ENCODE results near the gene ZNF714.

The ZNF714 gene

DNA sequence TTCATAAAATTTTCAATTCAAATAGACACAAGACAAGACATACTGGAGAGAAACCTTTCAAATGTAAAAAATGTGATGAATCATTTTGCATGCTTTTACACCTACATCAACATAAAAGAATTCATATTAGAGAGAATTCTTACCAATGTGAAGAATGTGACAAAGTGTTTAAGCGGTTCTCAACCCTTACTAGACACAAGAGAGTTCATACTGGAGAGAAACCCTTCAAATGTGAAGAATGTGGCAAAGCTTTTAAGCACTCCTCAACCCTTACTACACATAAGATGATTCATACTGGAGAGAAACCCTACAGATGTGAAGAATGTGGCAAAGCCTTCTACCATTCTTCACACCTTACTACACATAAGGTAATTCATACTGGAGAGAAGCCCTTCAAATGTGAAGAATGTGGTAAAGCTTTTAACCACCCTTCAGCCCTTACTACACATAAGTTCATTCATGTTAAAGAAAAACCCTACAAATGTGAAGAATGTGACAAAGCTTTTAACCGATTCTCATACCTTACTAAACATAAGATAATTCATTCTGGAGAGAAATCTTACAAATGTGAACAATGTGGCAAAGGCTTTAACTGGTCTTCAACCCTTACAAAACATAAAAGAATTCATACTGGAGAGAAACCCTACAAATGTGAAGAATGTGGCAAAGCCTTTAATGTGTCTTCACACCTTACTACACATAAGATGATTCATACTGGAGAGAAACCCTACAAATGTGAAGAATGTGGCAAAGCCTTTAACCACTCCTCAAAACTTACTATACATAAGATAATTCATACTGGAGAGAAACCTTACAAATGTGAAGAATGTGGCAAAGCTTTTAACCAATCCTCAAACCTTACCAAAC lies 35.3 kb downstream of the ZNF714 start:
- Histone ChIP-seq H4K20me1 (ENCODE audit: low read depth, low read length) (no peaks in the 10 kb centered on the region), H3K4me2 (ENCODE audit: low read depth, low read length, poor library complexity, severe bottlenecking) (no peak overlapping the region), H3K36me3 (ENCODE audit: low read length) (peaks cover 35% of the 10 kb centered on the region), H3K9ac (ENCODE audit: low read length) (no peak overlapping the region), H3K27me3 (ENCODE audit: low read length) (no peaks in the 10 kb centered on the region), H3K9me3 (ENCODE audit: insufficient read depth, low read length) (no peaks in the 10 kb centered on the region; the same call in 1 of the 2 replicates), H3K27ac (ENCODE audit: low read depth, low read length) (no peak overlapping the region), H3F3A (ENCODE audit: insufficient read depth) (no peaks in the 10 kb centered on the region), H3K4me3 (ENCODE audit: insufficient read depth, low read length, poor library complexity, severe bottlenecking) (no peak overlapping the region), H3K9me2 (replicated peaks; ENCODE audit: insufficient read depth, low read length) (no peaks in the 10 kb centered on the region), H2AFZ (ENCODE audit: low read depth, low read length, severe bottlenecking) (no peak overlapping the region), H3K79me2 (ENCODE audit: insufficient read depth, low read length) (no peaks in the 10 kb centered on the region)
- TF ChIP-seq EZH2phosphoT487 (conservative IDR thresholded peaks at IDR 0.05; ENCODE audit: low read length): no peak
- TF ChIP-seq, protein P1, sequence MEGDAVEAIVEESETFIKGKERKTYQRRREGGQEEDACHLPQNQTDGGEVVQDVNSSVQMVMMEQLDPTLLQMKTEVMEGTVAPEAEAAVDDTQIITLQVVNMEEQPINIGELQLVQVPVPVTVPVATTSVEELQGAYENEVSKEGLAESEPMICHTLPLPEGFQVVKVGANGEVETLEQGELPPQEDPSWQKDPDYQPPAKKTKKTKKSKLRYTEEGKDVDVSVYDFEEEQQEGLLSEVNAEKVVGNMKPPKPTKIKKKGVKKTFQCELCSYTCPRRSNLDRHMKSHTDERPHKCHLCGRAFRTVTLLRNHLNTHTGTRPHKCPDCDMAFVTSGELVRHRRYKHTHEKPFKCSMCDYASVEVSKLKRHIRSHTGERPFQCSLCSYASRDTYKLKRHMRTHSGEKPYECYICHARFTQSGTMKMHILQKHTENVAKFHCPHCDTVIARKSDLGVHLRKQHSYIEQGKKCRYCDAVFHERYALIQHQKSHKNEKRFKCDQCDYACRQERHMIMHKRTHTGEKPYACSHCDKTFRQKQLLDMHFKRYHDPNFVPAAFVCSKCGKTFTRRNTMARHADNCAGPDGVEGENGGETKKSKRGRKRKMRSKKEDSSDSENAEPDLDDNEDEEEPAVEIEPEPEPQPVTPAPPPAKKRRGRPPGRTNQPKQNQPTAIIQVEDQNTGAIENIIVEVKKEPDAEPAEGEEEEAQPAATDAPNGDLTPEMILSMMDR (IDR thresholded peaks at IDR 0.05; ENCODE audit: insufficient read depth, low read length, poor library complexity, severe bottlenecking): no peak

DNA sequence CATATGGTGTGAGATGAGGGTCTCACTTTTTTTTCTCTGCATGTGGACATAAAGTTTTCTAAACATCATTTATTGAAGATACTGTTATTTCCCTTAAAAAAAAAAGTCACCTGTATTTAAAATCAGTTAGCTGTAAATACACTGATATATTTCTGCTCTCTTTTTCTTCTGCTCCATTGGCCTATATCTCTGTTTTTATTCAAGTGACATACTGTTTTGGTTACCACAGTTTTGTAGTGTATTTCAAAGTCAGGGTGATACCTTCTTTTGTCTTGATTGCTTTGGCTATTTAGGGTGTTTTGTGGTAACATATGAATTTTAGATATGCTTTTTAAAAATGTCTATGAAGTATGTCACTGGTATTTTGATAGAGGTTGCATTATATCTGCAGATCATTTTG lies 44.1 kb downstream of the ZNF714 start:
- no peaks in the 10 kb centered on the region for H3K79me2 ChIP-seq (ENCODE audit: insufficient read depth, low read length)
- 0 out of 2 replicates have a peak, but pooled peaks cover 2% of the 10 kb centered on the region for H3K36me3 ChIP-seq (ENCODE audit: low read length)
- no peaks in the 10 kb centered on the region for H3K9me3 ChIP-seq (ENCODE audit: insufficient read depth, low read length)
- H3K27me3 ChIP-seq (ENCODE audit: low read length): no peaks in the 10 kb centered on the region
- H3K27ac ChIP-seq (ENCODE audit: low read depth, low read length): no peak overlapping the region
- H4K20me1 ChIP-seq (ENCODE audit: low read depth, low read length): no peaks in the 10 kb centered on the region
- H2AFZ ChIP-seq (ENCODE audit: low read depth, low read length, severe bottlenecking): no peak overlapping the region
- H3K9ac ChIP-seq (ENCODE audit: low read length): no peak overlapping the region
- no peak overlapping the region for H3K4me2 ChIP-seq (ENCODE audit: low read depth, low read length, poor library complexity, severe bottlenecking)
- no peaks in the 10 kb centered on the region for H3F3A ChIP-seq (ENCODE audit: insufficient read depth)
- no peak overlapping the region for H3K4me3 ChIP-seq (ENCODE audit: insufficient read depth, low read length, poor library complexity, severe bottlenecking)
- no peak for TF ChIP-seq EZH2phosphoT487 (conservative IDR thresholded peaks at IDR 0.05; ENCODE audit: low read length)
- TF ChIP-seq, protein P1 (IDR thresholded peaks at IDR 0.05; ENCODE audit: insufficient read depth, low read length, poor library complexity, severe bottlenecking): no peak
- no peaks in the 10 kb centered on the region for H3K9me2 ChIP-seq (replicated peaks; ENCODE audit: insufficient read depth, low read length)

DNA sequence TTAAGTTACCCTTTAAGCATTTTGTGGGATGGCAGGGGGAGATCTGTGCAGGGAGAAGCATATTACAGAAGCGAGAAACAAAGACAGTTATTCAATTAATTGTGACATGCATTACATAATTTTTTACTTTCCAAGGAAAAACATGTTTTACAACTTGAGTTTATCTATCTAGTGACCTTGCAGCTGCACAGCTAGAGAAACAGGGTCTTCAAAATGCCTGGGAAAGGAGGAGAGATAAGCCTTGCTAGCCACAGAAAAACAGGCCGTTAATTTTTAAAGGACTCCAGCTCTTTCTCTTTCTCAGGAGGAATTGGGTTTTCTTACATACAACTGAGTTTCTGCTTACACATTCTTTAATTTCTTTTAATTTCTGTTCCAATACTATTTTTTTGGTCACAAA lies 45.0 kb downstream of the ZNF714 start:
- H3K36me3 ChIP-seq (ENCODE audit: low read length): 0 out of 2 replicates have a peak, but pooled peaks cover 2% of the 10 kb centered on the region
- no peaks in the 10 kb centered on the region for H3K79me2 ChIP-seq (ENCODE audit: insufficient read depth, low read length)
- H2AFZ ChIP-seq (ENCODE audit: low read depth, low read length, severe bottlenecking): no peak overlapping the region
- no peak overlapping the region for H3K9ac ChIP-seq (ENCODE audit: low read length)
- H3K27me3 ChIP-seq (ENCODE audit: low read length): no peaks in the 10 kb centered on the region
- no peaks in the 10 kb centered on the region for H3K9me2 ChIP-seq (replicated peaks; ENCODE audit: insufficient read depth, low read length)
- no peaks in the 10 kb centered on the region for H3F3A ChIP-seq (ENCODE audit: insufficient read depth)
- TF ChIP-seq, protein P1 (IDR thresholded peaks at IDR 0.05; ENCODE audit: insufficient read depth, low read length, poor library complexity, severe bottlenecking): no peak
- no peak for TF ChIP-seq EZH2phosphoT487 (conservative IDR thresholded peaks at IDR 0.05; ENCODE audit: low read length)
- no peaks in the 10 kb centered on the region for H3K9me3 ChIP-seq (ENCODE audit: insufficient read depth, low read length)
- no peak overlapping the region for H3K27ac ChIP-seq (ENCODE audit: low read depth, low read length)
- no peaks in the 10 kb centered on the region for H4K20me1 ChIP-seq (ENCODE audit: low read depth, low read length)
- no peak overlapping the region for H3K4me2 ChIP-seq (ENCODE audit: low read depth, low read length, poor library complexity, severe bottlenecking)
- no peak overlapping the region for H3K4me3 ChIP-seq (ENCODE audit: insufficient read depth, low read length, poor library complexity, severe bottlenecking)

All from SU-DHL-6 (cell line).